GM19240 (cell line): ENCODE data around the gene IL23R.
"Not testable (repeated sequence)": the region's sequence is repeated elsewhere in the genome, so short reads cannot be mapped to it uniquely, and the experiment has no call there.

Experiments
- DNase-seq: peaks from one replicate; pipeline ENCODE4 v3.0.0; 2011; ENCODE audit warnings: low spot score; ENCODE audit not compliant: insufficient read length

Gene IL23R

DNA sequence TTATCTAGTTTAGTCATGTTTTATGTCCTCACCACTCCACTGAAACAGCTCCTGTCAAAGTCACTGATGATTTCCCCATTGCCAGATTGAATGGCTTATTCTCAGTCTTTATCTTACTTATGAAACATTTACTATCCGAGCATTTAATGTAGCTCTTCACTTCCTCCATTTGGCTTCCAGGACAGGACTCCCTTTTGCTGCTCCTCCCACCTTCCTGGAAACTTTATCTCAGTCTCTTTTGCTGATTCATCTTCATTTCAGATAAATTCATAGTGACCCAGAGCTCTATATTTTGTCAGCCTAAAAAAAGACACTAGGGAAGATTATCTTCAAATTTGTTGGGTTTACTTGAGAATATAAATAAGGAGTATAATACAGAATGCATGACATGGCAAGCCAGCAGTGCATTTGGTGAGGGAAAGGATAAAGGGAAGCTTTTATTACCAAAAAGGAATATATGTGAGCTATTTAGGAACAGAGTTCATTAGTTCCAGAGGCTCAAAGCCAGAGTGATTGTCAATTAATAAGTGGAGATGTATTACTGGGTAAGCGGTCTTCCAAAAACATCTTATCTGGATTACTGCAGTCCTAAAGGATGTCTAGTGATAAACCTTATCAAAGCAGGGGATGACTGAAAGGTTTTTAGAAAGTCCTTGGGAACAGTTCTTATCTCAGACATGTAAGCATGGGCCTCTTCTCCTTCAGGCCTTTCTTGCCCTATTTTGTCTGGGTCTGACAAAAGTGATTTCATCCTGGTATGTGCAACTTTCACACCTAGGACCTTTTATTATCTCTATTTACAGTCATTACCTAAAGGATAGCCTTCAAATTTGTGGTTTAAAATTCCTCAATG is 25.6 kb downstream of the IL23R start:
- DNase-seq = no peak

DNA sequence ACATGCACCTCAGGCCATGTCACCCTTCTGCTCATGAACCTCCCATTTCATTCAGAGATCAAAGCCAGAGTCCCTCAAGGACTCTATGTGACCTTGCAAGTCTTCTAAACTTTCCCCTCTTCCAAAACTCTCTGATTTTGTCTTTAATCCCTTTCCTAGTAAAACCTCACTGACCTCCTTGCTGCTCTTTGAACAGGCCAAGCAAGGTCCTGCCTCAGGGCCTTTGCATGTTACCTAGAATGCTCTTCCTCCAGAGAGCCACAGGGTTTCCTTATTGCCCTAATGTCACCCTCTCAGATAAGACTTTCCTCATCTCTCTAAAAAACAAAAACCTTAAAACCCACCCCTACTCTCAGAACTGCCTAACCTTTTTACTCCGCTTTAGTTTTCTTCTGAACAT is 26.6 kb downstream of the IL23R start:
- no peak for DNase-seq

DNA sequence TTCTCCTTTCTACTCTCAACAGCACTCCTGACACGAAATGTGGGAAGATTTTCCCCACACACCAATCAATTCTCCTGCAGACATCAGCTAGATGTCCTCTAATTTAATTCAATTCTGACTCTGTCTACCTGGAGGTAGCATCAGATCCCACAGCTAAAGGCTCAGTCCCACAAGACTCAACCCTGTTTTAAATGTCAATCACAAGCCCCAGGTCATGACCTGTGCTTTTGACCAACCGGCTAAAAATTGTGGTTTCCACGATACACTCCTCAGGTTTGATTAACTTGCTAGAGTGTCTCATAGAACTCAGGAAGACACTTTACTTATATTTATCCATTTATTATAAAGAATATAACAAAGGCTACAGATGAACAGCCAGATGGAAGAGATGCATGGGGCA is 27.4 kb downstream of the IL23R start:
- no peak for DNase-seq

- DNase-seq = no peak
Observed at GRCh38 chr1:67194209-67194863, 28.1 kb downstream of the IL23R start.

GRCh38 chr1:67200755-67201154 is 34.5 kb downstream of the IL23R start:
- no peak for DNase-seq

GRCh38 chr1:67201891-67202290 is 35.6 kb downstream of the IL23R start:
- DNase-seq = no peak

DNA sequence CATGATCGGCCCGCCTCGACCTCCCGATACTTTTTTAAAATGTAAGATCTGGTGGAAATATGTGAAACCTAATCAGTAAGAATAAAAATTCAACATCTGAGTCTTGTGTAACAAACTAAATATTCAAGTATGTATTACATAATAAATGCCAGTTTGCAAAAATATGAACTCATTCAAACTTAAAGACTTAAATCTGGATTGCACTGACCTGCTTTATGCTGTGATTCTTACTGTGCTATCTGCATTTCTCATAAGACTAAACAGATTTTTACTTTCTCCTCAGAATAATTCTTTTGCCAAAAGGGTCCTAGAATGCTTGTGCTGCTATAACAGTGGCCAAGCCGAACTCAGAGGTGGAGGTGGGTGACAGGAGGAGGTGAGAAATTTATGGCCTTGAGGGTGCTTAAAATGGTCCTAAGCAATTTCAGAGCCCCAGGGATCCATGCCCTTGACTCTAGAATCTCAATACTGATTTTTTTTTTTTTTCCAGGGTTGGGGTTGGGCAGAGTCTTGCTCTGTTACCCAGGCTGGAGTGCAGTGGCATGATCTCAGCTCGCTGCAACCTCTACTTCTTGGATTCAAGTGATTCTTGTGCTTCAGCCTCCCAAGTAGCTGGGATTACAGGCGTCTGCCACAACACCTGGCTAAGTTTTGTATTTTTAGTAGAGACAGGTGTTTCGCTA is 38.2 kb downstream of the IL23R start:
- no peak for DNase-seq

- DNase-seq = not testable (repeated sequence)
Observed at GRCh38 chr1:67207398-67207797, 41.1 kb downstream of the IL23R start.

- DNase-seq = no peak
Observed at GRCh38 chr1:67208217-67208616, 42.0 kb downstream of the IL23R start.

GRCh38 chr1:67209521-67209920 is 43.3 kb downstream of the IL23R start:
- no peak for DNase-seq

GRCh38 chr1:67211589-67212563 is 45.6 kb downstream of the IL23R start:
- DNase-seq = no peak

GRCh38 chr1:67213164-67213563 is 46.9 kb downstream of the IL23R start:
- DNase-seq = no peak

DNA sequence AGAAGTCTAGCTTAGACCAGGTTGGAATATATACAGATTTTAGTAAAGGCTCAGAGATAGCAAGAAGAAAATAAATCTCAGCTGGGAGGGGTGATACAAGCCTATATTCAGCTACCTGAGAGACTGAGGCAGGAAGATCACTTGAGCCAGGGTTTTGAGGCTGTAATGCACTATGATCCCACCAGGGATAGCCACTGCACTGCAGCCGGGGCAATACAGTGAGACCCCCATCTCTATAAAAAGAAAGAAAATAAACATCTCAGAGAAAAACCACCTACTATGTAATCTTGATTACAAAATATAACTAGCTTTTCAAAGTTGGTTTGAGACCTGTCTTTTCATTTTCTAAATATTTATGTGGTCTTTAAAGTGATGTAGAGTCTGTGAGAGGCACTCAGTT is 47.7 kb downstream of the IL23R start:
- no peak for DNase-seq

DNA sequence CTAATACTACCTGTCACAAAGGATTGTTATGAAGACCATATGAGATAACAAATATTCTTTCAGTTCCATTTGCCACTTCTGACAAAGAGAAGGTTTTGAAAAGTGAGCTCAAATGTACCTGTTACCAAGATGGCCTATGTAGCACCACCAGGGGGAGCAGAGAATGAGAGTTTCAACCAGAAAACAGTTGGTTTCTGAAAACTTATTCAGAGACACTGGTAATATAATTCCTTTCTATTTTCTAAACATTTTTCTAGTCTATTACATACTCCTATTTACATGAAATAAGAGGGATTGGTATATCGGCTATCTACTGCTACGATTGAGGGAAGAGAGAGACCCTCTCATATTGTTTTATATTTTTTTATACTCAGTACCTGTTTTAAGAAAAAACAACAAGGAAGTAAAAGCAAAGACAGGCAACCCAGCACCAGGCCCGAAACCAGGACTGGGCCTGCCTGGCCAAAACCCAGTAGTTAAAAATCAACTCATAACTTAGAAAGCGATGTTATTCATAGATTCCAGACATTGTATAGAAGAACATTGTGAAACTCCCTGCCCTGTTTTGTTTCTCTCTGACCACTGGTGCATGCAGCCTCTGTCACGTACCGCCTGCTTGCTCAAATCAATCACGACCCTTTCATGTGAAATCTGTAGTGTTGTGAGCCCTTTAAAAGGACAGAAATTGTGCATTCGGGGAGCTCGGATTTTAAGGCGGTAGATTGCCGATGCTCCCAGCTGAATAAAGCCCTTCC is 48.3 kb downstream of the IL23R start:
- DNase-seq = no peak

GRCh38 chr1:67216401-67216800 is 50.1 kb downstream of the IL23R start:
- no peak for DNase-seq

GRCh38 chr1:67217417-67217816 is 51.2 kb downstream of the IL23R start:
- no peak for DNase-seq

- no peak for DNase-seq
Observed at GRCh38 chr1:67217938-67218337, 51.7 kb downstream of the IL23R start.

- DNase-seq = no peak
Observed at GRCh38 chr1:67224856-67225255, 58.6 kb downstream of the IL23R start.

GRCh38 chr1:67226688-67227087 is 60.4 kb downstream of the IL23R start:
- DNase-seq = no peak

DNA sequence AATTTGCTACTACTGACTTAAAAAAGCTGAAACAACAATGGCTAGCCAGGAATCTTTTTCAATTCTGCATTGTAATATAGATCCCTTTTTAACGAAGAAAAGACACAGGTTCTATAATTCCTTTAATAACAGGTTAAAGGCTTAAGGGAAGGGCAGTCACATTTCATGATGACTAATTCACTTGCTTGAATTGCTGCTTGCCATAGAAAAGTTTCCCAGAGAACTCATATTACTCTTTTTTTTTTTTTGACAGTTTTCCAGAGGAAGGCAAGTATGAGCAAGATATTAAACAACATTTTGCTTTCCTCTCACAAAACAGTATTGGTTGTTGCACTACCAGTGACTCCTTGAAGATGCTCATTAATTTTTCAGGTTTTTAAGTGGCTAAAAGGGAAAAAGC is 60.9 kb downstream of the IL23R start:
- DNase-seq = no peak
